Activated effector memory CD4-positive, alpha-beta T cell treated with Interleukin-2 at 50 U/mL for 16 hours (primary cell): ENCODE data around the gene PKP4.

Experiments used
- DNase-seq: peaks from one replicate; pipeline ENCODE4 v3.0.0-alpha.2; 2020

The PKP4 gene

DNA sequence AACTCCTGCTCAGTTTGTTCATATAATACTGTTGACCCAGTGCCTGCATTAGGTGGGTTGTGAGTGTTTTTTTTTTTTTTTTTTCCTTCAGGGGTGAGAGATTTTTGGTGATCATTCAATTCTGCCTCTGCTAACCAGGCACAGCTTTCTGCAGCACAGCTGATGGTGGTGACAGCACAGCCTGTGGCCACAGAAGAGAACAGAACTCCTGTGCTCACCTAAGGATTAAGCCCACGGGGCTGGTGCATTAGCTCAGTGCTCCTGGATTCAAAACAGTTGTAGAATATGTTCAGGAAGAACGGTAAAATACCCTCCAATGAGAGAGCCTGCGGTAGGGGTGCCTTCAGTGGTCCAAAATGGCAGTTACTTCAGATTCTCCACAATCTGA lies 42.0 kb downstream of the PKP4 start:
- no peak for DNase-seq

DNA sequence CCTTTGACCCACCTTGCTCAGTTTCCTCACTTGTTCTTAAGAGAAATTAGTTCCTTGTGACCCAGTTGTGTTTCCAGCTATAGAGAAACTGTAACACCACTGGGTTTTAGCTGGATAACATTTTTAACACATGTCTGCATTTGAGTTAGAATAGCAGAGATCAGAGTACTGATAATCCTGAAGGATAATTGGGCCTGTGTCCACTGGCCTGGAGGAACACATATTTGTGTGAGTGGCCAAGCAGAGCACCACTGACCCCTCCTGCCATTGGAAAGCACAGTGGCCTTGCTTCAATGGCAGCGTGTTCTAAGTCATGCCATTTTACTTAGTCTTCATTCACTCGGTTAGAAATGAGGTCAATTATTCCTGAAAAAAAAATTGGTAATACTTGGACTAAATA lies 42.6 kb downstream of the PKP4 start:
- no peak for DNase-seq

DNA sequence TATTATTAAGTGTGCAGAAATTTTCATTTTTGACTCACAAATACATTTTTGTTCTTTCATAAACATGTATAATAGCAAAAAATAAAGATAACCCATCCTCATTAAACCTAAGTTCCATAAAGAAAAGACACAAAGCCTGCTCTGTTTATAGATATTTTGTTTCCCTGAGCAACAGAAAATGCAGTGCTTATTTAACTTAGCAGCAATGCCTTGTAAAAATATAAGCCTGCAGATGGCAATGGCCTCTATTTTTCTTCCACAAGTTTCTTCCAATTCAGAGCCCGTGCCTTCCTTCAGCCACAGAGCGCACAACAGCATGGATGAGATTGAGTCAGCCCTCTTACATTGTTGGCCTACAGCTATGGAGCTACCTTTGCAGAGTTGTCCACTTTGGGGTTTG lies 43.6 kb downstream of the PKP4 start:
- DNase-seq, result no peak

DNA sequence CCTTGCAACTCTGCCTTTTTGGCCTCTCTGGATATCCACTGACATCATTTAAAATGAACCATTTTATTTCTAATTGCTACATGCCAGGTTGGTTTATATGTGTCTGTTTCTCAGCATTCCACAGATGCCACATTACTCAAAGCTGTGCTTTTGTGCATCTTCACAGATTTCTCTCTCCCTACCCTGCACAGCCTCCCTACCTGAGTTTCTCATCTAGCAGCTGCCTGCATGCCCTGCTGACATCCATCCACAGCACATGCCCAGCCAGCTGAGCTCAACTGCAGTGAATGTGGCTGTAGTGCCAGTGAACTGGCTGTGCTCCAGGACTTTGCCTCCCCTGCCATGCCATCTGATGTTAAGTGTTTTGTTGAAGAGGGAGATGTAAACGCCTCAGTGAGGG lies 44.5 kb downstream of the PKP4 start:
- no peak for DNase-seq

DNA sequence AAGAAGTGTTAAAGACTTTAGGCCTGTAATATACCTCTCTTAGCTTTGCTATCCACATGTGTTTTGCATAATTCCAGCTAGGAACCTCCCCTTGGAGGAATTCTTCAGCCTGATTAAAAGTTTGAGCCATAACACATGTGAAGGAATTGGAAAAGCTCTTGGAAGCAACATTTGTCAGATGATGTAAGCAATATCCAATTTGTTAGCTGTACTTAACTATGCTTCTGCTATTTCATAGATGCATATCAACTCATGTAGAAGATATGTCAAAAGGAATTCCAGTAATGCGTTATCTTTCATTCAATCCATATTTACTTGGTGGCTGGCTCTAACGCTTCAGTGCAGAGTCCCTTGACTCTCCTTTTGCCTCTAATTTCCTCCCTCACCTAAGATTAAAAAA lies 46.2 kb downstream of the PKP4 start:
- no peak for DNase-seq

DNA sequence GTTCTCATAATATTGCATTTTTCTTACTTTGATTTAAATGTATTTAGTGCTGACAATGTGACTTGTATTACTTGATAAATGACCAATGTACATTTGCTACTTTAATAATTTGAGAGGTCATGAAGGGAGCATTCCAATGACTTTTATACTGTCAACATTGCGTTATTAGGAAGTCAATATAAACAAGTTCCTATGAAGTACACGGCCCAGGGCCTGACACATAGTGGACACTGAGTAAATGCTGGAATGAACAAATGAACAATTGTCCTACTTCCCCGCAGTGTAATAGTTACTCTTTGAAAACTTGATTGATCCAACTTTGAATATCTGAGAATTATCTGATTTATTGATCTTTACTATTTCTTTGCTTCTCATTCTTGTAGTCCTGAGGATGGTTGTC lies 47.3 kb downstream of the PKP4 start:
- DNase-seq, result no peak

DNA sequence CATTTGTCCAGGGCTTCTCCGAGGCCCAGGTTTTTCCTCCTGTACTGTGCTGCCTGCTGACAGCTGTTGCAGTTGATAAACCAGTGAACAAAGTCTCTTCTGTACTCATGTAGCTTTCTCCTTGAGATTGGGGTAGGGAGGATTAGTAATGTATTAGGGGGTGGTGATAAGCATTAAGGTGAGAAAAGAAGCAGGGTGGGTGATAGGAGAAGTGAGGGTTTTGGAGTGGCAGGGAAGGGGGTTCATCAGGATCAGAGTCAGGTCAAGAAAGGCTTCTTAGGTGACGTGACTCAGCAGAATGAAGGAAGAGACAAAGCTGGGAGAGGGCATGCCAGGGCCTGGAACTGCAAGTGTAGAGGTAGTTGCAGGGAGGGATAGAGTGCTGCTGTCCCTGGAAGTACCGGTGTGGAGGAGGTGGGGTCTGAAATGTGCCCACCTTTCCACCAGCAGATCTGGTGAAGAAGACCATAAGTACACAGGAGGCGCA lies 48.7 kb downstream of the PKP4 start:
- no peak for DNase-seq

DNA sequence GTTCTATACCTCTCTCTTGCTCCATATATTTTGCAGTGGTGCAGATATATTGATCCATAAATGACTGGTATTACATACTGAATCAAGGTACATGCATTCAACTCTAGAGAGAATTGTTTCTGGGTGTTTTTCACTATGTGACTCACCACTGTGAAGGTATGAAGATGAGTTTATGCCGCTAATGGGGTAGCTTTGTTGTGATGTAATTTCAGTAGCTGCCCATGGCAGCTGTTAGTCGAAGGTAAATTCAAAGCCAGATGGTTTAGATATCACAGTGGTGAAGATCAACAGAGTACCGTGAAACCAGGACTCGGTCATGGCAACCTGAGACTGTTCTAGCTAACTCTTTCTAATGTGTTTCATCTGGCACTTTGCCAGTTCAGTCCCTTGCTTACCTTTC lies 50.4 kb downstream of the PKP4 start:
- no peak for DNase-seq

DNA sequence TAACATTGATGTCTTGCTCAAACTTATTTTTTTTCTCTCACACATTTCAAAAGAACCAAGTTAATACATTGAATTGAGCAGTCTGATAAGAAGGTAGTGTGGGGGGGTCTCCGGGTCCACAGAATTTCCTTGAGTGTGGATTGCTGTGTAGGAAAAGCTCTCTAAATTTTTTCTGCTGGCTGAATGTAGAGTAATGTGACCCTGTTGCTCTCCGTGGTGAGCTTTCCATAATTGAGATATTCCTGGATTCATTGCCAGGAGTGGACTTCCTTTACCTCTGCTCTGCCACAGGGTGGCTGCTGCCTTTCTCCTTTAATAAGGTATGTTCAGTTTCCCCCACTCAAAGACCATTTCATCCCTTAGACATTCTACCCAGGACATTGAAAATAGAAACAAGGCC lies 50.9 kb downstream of the PKP4 start:
- no peak for DNase-seq

DNA sequence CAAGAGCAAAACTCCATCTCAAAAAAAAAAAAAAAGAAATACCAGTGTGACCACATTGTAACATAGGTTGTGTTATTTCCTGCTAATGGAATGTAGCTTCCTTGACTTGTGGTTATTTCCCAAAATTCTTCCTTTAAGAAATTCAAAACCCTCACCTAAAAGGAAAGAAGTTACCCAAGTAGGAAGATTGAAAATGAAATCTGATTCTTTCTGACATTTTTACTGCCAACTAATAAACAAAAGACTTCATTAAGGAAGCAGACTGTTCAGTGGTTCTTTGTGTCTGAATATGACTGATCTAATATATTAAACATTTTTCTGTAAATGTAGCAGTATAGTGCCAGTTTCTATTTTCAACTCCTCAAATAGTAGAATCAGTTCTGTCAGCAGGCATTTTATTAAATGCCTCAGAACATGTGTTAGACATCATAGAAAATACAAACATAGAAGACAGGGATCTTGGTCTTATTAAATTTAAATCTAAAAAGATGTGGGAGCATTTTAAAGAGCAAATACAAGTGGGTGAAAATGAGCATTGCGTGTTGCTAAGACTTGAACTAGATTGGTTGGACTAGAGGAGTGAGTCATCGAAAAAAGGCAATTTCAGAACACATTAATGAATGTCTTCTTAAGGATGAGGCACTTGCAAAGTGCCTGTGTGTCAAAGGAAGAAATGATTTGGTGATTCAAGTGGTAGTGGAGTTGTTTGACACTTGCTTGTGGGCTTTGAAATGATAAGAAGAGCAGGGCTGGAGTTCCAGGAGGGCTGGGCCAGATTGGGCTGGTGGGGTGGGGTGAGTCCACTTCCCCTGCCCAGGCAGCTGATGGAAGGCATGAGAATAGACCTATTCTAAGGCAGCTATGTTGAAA lies 53.4 kb downstream of the PKP4 start:
- no peak for DNase-seq

DNA sequence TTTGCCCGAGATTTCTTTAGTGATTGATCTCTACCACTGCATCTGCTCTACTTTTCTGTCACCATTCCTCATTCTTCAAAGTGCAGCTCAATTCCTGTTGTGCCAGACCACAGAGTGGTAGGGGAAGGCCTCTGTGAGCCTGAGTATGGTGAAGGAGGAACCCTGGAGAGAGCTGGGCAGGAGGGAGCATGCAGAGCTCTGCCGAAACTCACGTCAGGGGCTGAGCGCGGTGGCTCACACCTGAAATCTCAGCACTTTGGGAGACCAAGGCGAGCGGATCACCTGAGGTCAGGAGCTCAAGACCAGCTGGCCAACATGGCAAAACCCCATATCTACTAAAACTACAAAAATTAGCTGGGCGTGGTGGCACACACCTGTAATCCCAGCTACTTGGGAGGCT lies 54.1 kb downstream of the PKP4 start:
- no peak for DNase-seq

DNA sequence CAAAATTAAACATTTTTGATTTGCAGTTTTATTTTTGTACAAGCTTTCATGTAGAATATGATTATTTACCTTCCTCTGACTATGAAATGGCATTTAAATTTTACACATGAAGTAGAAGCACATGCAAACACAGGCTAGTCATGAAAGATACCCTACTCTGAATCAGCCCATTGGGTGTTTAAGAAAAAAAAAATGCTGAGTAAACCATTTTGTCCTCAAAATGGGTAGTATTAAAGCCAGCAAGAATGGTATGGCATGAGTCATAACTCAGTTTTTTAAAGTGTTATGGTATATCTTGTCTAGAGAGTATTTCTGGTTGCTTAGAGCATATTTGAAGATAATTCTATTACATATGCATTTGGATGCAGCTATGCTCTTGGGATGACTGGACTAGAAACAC lies 55.0 kb downstream of the PKP4 start:
- DNase-seq, result no peak

DNA sequence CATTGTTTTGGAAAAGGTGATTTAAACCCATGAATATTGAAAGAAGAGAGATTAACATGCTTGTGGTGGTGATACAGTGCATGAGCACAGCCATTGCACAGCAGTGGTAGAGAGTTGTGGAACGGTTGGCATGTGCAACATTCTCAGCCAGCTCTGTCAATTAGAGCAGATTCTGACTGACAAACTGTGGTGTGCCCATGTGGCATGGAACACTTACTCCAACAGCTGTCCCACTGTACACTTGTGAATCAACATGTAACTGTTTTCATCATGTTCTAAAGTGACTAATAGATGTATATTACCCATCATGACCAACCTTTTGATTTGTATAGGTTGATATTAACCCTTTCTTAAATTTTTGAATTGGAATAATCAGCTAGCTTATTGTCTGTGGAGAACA lies 55.6 kb downstream of the PKP4 start:
- DNase-seq, result no peak

DNA sequence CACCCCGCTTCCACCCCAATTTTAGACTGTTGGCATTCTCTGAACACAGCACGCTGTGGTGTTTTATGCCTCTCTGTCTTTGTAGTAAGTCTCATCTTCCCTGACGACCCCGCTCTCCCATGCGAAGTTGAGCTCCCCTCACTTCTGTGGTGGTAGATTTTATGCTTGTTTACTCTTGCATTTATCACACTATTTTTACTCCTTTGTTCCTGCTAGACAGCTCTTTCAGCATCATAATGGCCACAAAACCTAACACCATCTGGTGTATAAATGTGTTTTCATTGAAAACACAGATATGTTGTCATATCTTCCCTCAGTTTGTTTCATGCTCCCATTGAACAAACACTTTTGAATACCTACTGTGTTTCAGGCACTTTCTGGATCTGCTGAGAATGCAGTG lies 57.1 kb downstream of the PKP4 start:
- no peak for DNase-seq

DNA sequence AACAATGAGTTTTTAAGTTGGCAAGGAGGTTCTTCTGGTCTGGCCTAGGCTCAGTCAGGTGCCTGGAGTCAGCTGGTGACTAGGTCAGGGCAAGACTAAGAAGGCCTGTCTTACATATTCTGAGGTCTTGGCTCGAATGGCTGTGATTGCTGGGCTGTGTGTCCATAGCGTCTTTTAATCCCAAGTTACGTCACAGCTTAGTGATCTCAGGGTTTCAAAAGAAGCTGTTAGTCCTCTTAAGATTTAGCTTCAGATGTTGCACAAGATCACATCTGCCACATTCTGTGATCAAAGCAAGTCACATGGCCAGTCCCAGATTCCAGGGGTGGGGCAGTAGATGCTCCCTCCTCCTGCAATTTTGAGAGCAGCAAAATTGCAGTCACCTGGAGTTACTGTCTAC lies 61.3 kb downstream of the PKP4 start:
- no peak for DNase-seq

DNA sequence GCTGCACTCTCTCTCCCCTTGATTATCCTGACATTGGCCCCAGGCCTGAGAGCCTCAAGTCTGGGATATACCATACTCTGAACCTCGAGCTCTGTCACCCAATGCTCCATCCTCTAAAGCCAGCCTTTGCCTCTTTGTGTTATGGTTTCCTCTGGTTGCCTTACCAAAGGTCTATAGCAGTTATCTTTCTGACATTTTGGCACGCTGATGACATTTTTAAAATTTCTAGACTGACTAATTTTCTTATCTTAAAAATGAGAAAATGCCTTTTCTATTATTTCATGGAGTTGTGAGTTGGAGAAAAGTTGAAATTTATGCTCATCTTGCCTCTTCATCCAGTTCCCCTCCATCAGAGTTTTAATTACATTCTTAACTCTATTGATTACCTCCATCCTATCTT lies 62.7 kb downstream of the PKP4 start:
- no peak for DNase-seq

DNA sequence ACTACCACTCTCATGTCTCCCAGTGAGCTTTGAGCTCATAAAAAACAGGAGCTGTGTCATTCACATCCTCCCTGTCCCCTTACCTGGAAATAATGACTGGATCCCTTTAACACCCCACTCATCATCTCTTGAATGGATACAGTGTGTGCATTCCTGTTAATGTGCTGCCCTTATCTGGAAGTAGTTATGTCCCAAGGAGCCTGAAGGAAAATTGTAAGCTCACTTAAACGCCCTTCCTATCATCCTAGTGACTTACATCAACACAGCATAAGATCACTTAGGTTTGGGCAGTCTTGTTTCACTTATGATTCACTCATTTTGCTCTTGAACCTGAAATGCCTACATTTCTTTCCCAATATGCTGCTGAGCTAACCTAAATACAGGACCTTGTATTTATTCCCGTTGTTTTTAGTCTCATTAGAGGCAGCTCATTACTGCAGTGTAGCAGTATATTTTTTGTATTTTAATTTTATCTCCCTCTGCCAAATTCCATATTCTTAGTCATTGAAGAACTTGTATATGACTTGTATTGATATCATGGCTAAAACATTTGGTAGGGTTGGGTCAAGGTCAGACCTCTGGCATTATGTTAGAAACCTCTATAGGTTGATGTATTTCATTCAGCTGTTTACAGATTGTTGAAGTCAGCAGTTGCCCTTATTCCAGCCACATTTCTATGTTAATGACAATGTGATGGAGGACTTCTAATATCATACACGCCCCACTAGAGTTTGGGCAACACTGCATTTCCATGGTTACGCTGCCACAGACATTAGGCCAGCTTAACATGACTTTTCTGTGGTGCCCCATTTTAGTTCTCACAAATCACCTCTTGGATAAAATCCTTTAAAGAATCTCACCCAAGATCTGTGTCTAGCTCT lies 72.9 kb downstream of the PKP4 start:
- DNase-seq, result no peak

DNA sequence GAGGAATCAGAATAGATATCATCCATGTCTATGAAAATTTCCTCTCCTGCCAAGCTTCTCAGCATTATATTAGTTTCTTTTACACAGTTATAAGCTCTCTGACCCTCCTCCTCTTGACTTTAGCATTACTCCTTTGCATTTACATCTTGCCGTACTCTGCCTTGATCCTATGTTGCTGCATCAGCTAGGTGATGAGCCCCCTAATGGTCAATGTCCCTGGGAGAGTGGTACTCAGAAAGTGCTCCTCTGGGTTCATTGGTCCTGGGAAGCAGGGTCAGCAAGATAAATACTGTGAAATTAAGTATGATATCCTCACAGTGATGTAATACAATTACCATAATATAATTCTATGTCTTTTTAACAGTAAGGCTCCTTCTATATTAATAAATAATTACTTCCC lies 74.1 kb downstream of the PKP4 start:
- no peak for DNase-seq

DNA sequence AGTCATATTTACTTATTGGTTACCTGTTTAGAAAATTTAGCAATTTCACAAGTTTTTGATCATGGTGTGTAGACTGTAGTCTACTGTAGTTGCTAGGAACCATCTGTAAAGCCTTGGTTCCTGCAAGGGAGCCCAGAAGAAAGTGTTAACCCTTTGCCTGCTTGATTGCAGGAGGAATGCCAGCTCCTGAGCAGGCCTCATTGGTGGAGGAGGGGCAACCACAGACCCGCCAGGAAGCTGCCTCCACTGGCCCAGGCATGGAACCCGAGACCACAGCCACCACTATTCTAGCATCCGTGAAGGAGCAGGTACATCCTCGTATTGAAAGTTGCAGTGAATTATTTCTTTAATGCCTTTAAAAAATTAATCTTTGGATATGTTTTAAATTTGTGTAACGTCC lies 76.3 kb downstream of the PKP4 start:
- DNase-seq, result no peak

DNA sequence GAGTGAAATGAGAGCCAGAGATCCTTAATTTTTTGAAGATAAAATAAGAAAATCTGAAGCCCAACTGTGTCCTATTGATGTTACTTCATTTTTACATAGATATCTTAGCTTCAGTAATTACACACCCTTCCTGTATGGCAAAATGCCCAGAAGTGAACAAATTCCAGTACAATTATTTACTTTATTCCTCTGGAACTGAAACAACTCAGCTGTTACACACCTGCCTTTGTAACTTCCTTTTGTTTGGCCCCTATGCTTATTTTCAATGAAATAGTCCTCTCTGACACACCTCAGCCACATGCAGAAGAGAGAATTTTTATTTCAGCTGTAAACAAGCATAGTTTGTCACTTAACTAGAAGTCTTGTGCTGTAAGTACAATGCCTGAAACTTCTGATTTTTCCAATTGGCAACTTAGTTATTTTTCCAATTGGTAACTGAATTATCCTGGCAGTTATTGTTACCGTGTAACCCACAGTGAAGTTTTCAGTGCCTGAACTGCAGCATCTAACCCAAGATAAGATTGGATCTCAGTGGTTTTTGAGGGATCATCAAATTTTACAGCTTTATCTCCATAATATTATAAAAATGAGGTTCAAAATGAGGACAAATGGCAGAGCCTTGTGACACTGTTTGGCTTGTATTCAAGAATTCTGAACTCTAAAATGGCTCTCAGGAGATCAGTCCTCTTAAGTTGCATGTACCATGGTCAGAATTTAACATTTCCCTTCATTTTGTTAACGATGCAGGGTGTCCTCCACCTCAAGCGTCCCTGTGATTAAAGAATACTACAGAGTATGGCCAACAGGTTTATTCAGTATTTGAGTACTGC lies 82.6 kb downstream of the PKP4 start:
- no peak for DNase-seq

DNA sequence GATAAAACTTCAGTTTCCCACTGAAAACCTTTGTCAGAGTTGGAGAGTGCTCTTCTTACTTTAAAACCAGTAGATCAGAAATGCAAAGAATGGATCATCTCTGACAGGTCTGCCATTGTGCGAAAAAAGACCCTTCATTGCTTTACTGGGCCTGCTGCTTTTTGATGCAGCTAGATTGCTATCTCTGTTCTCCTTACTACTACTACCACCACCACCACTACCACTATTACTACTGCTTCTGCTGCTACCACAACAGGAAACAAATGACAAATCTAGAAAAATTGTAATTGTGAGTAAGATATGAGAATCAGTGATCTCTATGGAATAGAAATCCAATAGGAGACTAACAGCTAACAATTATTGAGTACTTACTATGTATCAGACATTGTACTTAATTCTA lies 85.8 kb downstream of the PKP4 start:
- no peak for DNase-seq

DNA sequence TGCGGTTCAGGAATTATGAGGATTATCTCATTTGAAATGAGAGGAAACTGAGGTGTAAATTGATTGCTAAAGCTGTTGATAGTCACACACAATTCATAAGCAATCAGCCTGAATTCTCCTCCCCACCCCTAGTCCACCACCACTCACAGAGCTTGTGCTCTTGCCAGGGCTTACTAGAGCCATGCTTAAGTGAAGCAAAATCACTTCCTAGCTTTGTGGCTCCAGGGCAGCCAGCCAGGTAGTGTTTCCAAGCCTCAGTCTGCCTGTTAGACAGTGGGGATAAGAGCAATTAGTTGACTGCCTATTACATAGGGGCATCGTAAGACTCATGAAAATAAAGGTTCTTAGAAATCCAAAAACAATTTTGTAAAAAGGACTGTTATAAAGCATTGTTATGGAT lies 87.2 kb downstream of the PKP4 start:
- DNase-seq, result no peak

DNA sequence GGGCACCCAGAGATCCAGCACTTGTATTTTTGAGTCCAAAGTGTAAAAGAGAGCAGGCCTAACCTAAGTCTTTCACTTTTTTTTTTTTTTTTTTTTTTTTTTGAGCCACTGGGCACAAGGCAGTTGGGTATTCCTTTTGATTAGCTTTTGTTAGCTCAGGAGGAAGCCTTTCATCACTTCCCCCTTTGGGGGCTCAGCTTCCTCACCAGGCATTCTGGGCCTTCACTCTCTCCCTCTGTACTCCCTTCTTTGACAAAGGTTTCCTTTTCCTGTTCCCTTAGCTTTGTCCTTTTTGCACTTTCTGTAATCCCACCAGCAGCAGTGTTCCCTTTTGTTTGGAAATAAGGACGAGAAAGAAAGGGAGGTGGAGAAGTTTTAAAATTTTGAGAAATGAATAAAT lies 88.2 kb downstream of the PKP4 start:
- no peak for DNase-seq
